A673 (cell line): ENCODE measurements around the gene FMO2. TPM values are rescaled to one million over a fixed set of nuclear protein-coding genes. Genes with fewer than 3 reads are reported as not detected.

Source experiments
- BruUV-seq: library from RNA; stranded (reverse); fragments of 400-500 nt; replicated peaks from 2 replicates; lab custom pipeline; 2021; lab: Mats Ljungman, UMichigan
- CTCF ChIA-PET: fragments of 300-600 bp; sonication (Branson Sonifier 250); formaldehyde crosslinking; loops from one replicate; lab custom pipeline; 2022; ENCODE audit warnings: antibody characterized with exemption; lab: Charles Lee
- POLR2A ChIA-PET: fragments of 300-600 bp; sonication (Branson Sonifier 250); formaldehyde crosslinking; loops from one replicate; lab custom pipeline; 2022; ENCODE audit warnings: antibody characterized with exemption; ENCODE audit not compliant: low non-redundant PET; lab: Charles Lee
- DNase-seq: peaks from one replicate; pipeline ENCODE4 v3.0.0-alpha.2; 2015; ENCODE audit warnings: low spot score
- H3K27ac ChIP-seq: fragments of 200-600 bp; sonication (generic); 2 replicates; pipeline ENCODE4 v1.5.1; 2016; ENCODE audit warnings: mixed run types, low read depth, mild to moderate bottlenecking, mixed read lengths, antibody characterized with exemption, low read length; ENCODE audit not compliant: poor library complexity, severe bottlenecking
- H3K27me3 ChIP-seq: fragments of 200-600 bp; sonication (generic); replicated peaks from 2 replicates; pipeline ENCODE4 v1.6.1; 2017; ENCODE audit warnings: mixed run types, low read depth, mild to moderate bottlenecking, mixed read lengths, antibody characterized with exemption, low read length; ENCODE audit not compliant: insufficient read depth, poor library complexity
- H3K36me3 ChIP-seq: fragments of 200-600 bp; sonication (generic); 2 replicates; pipeline ENCODE4 v1.6.1; 2016; ENCODE audit warnings: mixed run types, mild to moderate bottlenecking, mixed read lengths, antibody characterized with exemption, low read length; ENCODE audit not compliant: insufficient read depth, poor library complexity, severe bottlenecking
- H3K4me1 ChIP-seq: fragments of 200-600 bp; sonication (generic); 2 replicates; pipeline ENCODE4 v1.6.1; 2017; ENCODE audit warnings: mixed run types, mild to moderate bottlenecking, mixed read lengths, antibody characterized with exemption, low read length; ENCODE audit not compliant: insufficient read depth, poor library complexity, severe bottlenecking
- H3K4me3 ChIP-seq: fragments of 200-600 bp; sonication (generic); 2 replicates; pipeline ENCODE4 v1.5.1; 2016; ENCODE audit warnings: low read depth, mixed run types, mild to moderate bottlenecking, mixed read lengths, low read length; ENCODE audit not compliant: poor library complexity, severe bottlenecking
- H3K9me3 ChIP-seq: fragments of 200-600 bp; sonication (generic); 2 replicates; pipeline ENCODE4 v1.6.1; 2016; ENCODE audit warnings: mixed run types, low read depth, mild to moderate bottlenecking, mixed read lengths, antibody characterized with exemption, low read length; ENCODE audit not compliant: poor library complexity, severe bottlenecking
- EZH2 ChIP-seq: fragments of 200-600 bp; sonication (generic); IDR thresholded peaks from 2 replicates; pipeline ENCODE4 v1.6.1; 2017; ENCODE audit warnings: borderline replicate concordance, low read depth, mild to moderate bottlenecking, mixed read lengths, antibody characterized with exemption, low read length; ENCODE audit not compliant: poor library complexity, severe bottlenecking
- intact Hi-C: fragments of 100-400 bp; cut with micrococcal nuclease; formaldehyde crosslinking; loops from one replicate; pipeline ENCODE4 v1.10.0; 2022; ENCODE audit not compliant: unreplicated experiment
- total RNA-seq: library from RNA; stranded (reverse); gene quantifications from 2 replicates; pipeline ENCODE4 v1.2.3, GENCODE V29; 2021
- TF ChIP-seq, protein P1 (sequence below): fragments of 300-800, 200-600 bp; sonication (generic); conservative IDR thresholded peaks from 2 replicates; pipeline ENCODE4 v1.5.1; 2017; ENCODE audit warnings: low read depth, mild to moderate bottlenecking, antibody characterized with exemption, low read length, moderate library complexity, mixed read lengths

FMO2 gene
- total RNA-seq, 1 experiment from 2014 or later = not detected

GRCh38 chr1:171219346-171220080 is 34.4 kb downstream of the FMO2 start:
- H3K9me3 ChIP-seq = no peaks in the 10 kb centered on the region
- TF ChIP-seq, protein P1, sequence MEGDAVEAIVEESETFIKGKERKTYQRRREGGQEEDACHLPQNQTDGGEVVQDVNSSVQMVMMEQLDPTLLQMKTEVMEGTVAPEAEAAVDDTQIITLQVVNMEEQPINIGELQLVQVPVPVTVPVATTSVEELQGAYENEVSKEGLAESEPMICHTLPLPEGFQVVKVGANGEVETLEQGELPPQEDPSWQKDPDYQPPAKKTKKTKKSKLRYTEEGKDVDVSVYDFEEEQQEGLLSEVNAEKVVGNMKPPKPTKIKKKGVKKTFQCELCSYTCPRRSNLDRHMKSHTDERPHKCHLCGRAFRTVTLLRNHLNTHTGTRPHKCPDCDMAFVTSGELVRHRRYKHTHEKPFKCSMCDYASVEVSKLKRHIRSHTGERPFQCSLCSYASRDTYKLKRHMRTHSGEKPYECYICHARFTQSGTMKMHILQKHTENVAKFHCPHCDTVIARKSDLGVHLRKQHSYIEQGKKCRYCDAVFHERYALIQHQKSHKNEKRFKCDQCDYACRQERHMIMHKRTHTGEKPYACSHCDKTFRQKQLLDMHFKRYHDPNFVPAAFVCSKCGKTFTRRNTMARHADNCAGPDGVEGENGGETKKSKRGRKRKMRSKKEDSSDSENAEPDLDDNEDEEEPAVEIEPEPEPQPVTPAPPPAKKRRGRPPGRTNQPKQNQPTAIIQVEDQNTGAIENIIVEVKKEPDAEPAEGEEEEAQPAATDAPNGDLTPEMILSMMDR = no peak
- no peak for TF ChIP-seq EZH2
- ChIA-PET CTCF (no interaction called here), POLR2A (no interaction called here)
- no peaks in the 10 kb centered on the region for H3K36me3 ChIP-seq
- no peak for DNase-seq
- no peaks in the 10 kb centered on the region for H3K27me3 ChIP-seq
- H3K4me1 ChIP-seq = peaks cover 27% of the 10 kb centered on the region
- no TSS peak for BruUV-seq
- H3K27ac ChIP-seq = no peak overlapping the region
- intact Hi-C loops = no loop called here
- no peak overlapping the region for H3K4me3 ChIP-seq

DNA sequence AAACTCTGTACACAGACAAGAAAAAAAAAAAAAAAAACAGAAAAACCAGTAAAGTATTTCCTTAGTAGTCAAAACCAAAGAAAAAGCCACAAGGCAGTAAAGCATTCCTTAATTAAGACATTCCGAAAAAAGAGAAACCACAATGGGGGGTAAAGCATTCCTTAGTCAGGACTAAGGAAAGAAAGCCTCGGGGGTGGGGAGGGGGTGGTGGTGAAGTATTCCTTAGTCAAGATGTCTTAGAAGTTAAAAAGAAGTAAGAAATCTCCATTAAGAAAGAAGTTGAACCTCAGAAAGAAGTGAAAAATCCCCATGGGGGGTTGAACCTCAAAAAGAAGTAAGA is 35.0 kb downstream of the FMO2 start:
- ChIA-PET CTCF (no interaction called here), POLR2A (no interaction called here)
- no peak for TF ChIP-seq EZH2
- TF ChIP-seq, protein P1 = no peak
- Histone ChIP-seq H3K27ac (peak overlapping the region; percentile 58), H3K27me3 (no peaks in the 10 kb centered on the region), H3K4me3 (no peak overlapping the region), H3K36me3 (no peaks in the 10 kb centered on the region), H3K4me1 (peaks cover 27% of the 10 kb centered on the region), H3K9me3 (no peaks in the 10 kb centered on the region)
- peak; percentile 68 for DNase-seq
- intact Hi-C loops = no loop called here
- BruUV-seq = TSS peak; percentile 85

DNA sequence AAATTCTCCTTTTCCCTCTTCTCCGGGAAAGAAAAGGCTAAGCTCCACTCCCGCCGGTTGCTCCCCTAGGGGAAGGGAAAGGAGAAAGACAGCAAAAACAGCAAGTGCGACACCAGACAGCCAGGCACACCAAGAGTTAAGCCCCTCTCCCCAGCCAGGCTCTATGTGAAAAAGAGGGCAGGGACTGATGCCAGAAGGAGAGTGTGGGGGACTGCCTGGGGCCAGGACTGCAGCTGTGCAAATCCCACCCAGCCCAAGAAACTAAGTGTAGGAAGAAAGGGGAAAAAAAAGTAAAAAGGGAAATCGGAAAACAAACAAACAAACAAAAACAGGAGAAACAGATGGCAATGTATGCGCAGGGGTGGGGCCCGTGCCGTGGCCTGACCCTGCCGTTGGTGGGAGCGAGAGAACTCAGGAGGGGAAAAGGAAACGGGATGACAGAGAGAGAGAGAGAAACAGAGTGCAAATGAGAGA is 35.5 kb downstream of the FMO2 start:
- peaks cover 27% of the 10 kb centered on the region for H3K4me1 ChIP-seq
- BruUV-seq = no TSS peak
- no peaks in the 10 kb centered on the region for H3K27me3 ChIP-seq
- no peak overlapping the region for H3K4me3 ChIP-seq
- CTCF ChIA-PET = no interaction called here
- TF ChIP-seq EZH2 = no peak
- no peaks in the 10 kb centered on the region for H3K9me3 ChIP-seq
- intact Hi-C loops = no loop called here
- peak; percentile 76 for DNase-seq
- no peaks in the 10 kb centered on the region for H3K36me3 ChIP-seq
- peak overlapping the region; percentile 58 for H3K27ac ChIP-seq
- POLR2A ChIA-PET = no interaction called here
